T-helper 1 cell treated with Interleukin-12 subunit alpha and Interleukin-12 subunit beta and Interleukin-4 antibody, amounts not matched to agents 30 ng/mL and 1 ng/mL, for 36 hours (primary cell): ENCODE measurements around the gene IFRD2. TPM values are rescaled to one million over a fixed set of nuclear protein-coding genes. Genes with fewer than 3 reads are reported as not detected.
"Not testable (repeated sequence)": the region's sequence is repeated elsewhere in the genome, so short reads cannot be mapped to it uniquely, and the experiment has no call there.

Source experiments
- intact Hi-C: fragments of 100-400 bp; cut with micrococcal nuclease; formaldehyde crosslinking; loops from one replicate; pipeline ENCODE4 v1.15.1; 2024
- total RNA-seq: library from RNA; stranded (reverse); gene quantifications from 2 replicates; pipeline ENCODE4 v1.2.3, GENCODE V29; 2022

IFRD2 gene
- total RNA-seq, 1 donor from 2014 or later = 91.1 TPM

- intact Hi-C loops = no loop called here
Observed at GRCh38 chr3:50258979-50259378, 33.2 kb downstream of the IFRD2 start.

GRCh38 chr3:50258029-50258680, 34.1 kb downstream of the IFRD2 start:
- intact Hi-C loops = no loop called here

GRCh38 chr3:50256978-50257890, 35.0 kb downstream of the IFRD2 start:
- intact Hi-C loops = no loop called here

- intact Hi-C loops = no loop called here
Observed at GRCh38 chr3:50255251-50255615, 37.0 kb downstream of the IFRD2 start.

- intact Hi-C loops = no loop called here
Observed at GRCh38 chr3:50254577-50255250, 37.5 kb downstream of the IFRD2 start.

- intact Hi-C loops = no loop called here
Observed at GRCh38 chr3:50251220-50251619, 41.0 kb downstream of the IFRD2 start.

- intact Hi-C loops = no loop called here
Observed at GRCh38 chr3:50250514-50250913, 41.7 kb downstream of the IFRD2 start.

GRCh38 chr3:50249457-50249856, 42.8 kb downstream of the IFRD2 start:
- intact Hi-C loops = no loop called here

GRCh38 chr3:50248387-50248786, 43.8 kb downstream of the IFRD2 start:
- intact Hi-C loops = no loop called here

- intact Hi-C loops = loop anchor here (1.0 kb wide), 8 partner anchors 11 to 125 kb away; partner anchors contain the start of genes HYAL3, IFRD2 and NAA80
Observed at GRCh38 chr3:50246517-50246954, 45.7 kb downstream of the IFRD2 start.

GRCh38 chr3:50245831-50246516, 46.3 kb downstream of the IFRD2 start:
- intact Hi-C loops = loop anchor here (1.0 kb wide), 8 partner anchors 11 to 125 kb away; partner anchors contain the start of genes HYAL3, IFRD2 and NAA80

- intact Hi-C loops = no loop called here
Observed at GRCh38 chr3:50245251-50245745, 46.9 kb downstream of the IFRD2 start.

- intact Hi-C loops = not testable (repeated sequence)
Observed at GRCh38 chr3:50244813-50245212, 47.4 kb downstream of the IFRD2 start.

- intact Hi-C loops = no loop called here
Observed at GRCh38 chr3:50243543-50243895, 48.7 kb downstream of the IFRD2 start.

- intact Hi-C loops = no loop called here
Observed at GRCh38 chr3:50242851-50243542, 49.2 kb downstream of the IFRD2 start.

- intact Hi-C loops = no loop called here
Observed at GRCh38 chr3:50242381-50242770, 49.9 kb downstream of the IFRD2 start.

GRCh38 chr3:50241713-50242380, 50.4 kb downstream of the IFRD2 start:
- intact Hi-C loops = no loop called here

GRCh38 chr3:50241163-50241562, 51.1 kb downstream of the IFRD2 start:
- intact Hi-C loops = no loop called here

- intact Hi-C loops = loop anchor here (5.0 to 10.0 kb wide), 6 partner anchors 118 to 1433 kb away; partner anchors contain the start of genes GMPPB, IMPDH2, INKA1 and MANF
Observed at GRCh38 chr3:50239649-50240048, 52.6 kb downstream of the IFRD2 start.

- intact Hi-C loops = loop anchor here (1.0 to 10.0 kb wide), 7 partner anchors 22 to 1434 kb away; partner anchors contain the start of genes GMPPB, IMPDH2, INKA1 and MANF
Observed at GRCh38 chr3:50238549-50239026, 53.6 kb downstream of the IFRD2 start.
